GM13976 (cell line): ENCODE results near the gene EID2B.

ENCODE experiments used
- DNase-seq: peaks from one replicate; pipeline ENCODE4 v3.0.0; 2012; ENCODE audit warnings: low spot score
- in situ Hi-C: fragments of 300-500 bp; cut with MboI; formaldehyde crosslinking; loops from one replicate; pipeline ENCODE4 v1.12.0; 2022; ENCODE audit warnings: low sequenced_read_pairs, mixed read lengths, inconsistent platforms; ENCODE audit not compliant: unreplicated experiment
- TF ChIP-seq, protein P1 (sequence below): IDR thresholded peaks from 2 replicates; pipeline ENCODE4 v1.5.1; 2012; ENCODE audit warnings: borderline replicate concordance, mild to moderate bottlenecking; ENCODE audit not compliant: insufficient read depth; ENCODE audit errors: extremely low read depth, missing control alignments, control extremely low read depth

EID2B gene, protein sequence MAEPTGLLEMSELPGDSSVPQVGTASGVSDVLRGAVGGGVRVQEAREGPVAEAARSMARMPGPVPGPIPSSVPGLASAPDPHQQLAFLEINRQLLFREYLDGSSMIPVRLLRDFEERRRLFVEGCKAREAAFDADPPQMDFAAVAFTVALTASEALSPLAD

DNA sequence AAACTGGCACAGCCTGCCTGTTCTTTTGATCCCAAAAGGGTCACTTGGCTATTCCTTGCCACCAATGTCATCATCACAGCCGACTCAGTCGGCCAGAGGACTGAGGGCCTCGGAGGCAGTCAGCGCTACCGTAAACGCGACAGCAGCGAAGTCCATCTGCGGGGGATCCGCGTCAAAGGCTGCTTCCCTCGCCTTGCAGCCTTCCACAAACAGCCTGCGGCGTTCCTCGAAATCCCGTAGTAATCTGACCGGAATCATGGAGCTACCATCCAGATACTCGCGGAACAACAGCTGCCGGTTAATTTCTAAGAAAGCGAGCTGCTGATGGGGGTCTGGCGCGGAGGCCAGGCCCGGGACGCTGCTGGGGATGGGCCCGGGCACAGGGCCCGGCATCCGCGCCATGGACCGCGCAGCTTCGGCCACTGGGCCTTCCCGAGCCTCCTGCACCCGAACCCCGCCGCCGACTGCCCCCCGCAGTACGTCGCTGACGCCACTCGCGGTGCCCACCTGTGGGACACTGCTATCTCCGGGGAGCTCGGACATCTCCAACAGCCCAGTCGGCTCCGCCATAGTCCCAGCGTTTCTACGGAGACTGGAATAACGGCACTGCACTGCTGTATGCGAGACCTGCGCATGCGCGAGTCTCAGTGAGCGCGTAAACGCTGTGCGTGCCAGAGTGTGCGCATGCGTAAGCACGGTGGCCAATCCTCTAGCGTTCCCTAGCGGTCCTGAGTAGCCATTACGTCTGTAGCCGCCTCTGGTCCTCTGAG is at the start of gene EID2B:
Gene EID2B, minus strand, starts transcription at position 620 of the 770 bp plus-strand sequence. Its CDS starts 50 bp downstream, at position 570.
- in situ Hi-C loops: no loop called here
- TF ChIP-seq, protein P1, sequence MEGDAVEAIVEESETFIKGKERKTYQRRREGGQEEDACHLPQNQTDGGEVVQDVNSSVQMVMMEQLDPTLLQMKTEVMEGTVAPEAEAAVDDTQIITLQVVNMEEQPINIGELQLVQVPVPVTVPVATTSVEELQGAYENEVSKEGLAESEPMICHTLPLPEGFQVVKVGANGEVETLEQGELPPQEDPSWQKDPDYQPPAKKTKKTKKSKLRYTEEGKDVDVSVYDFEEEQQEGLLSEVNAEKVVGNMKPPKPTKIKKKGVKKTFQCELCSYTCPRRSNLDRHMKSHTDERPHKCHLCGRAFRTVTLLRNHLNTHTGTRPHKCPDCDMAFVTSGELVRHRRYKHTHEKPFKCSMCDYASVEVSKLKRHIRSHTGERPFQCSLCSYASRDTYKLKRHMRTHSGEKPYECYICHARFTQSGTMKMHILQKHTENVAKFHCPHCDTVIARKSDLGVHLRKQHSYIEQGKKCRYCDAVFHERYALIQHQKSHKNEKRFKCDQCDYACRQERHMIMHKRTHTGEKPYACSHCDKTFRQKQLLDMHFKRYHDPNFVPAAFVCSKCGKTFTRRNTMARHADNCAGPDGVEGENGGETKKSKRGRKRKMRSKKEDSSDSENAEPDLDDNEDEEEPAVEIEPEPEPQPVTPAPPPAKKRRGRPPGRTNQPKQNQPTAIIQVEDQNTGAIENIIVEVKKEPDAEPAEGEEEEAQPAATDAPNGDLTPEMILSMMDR: peak; percentile 95
- DNase-seq: peak; percentile 97

GRCh38 chr19:39582442-39582841 is 49.8 kb upstream of the EID2B start:
- DNase-seq: no peak
- TF ChIP-seq, protein P1: no peak
- in situ Hi-C loops: no loop called here

GRCh38 chr19:39568604-39569003 is 36.0 kb upstream of the EID2B start:
- no peak for DNase-seq
- in situ Hi-C loops: no loop called here
- TF ChIP-seq, protein P1: no peak

- TF ChIP-seq, protein P1: no peak
- no peak for DNase-seq
- in situ Hi-C loops: no loop called here
Measured at GRCh38 chr19:39566064-39566463, 33.4 kb upstream of the EID2B start.

DNA sequence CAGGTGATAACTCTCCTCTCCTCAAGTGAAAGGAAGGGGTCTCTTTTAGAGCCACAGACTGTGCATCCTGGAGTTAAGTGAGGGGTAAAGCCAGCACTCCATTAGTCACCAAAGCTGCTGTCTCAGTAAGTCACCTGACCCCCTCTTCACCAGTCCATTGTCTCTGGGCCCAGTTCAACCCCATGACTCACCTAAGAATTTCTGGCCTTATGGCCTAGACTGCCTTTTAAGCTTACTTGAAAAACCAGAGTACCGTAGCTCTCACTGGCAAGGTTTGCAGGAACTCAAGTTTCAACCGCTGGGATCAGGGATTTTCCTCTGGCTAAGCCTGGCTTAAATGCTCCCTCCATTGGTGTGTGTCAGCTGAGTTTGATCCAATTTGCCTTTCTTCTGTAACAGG is 30.8 kb upstream of the EID2B start:
- in situ Hi-C loops: no loop called here
- TF ChIP-seq, protein P1: no peak
- no peak for DNase-seq

- in situ Hi-C loops: loop anchor here (10.0 kb wide), 1 partner anchor 286 kb away; the partner anchor contains the start of gene FBL
- TF ChIP-seq, protein P1: no peak
- no peak for DNase-seq
Measured at GRCh38 chr19:39558624-39559117, 26.0 kb upstream of the EID2B start.
